Spleen (tissue), 7 donors: ENCODE data around the gene RSF1.

ENCODE experiments used
- CTCF ChIP-seq, 11 experiments: fragments of 200-600 bp in 7 of 11; fragments of 450-650 bp in 4 of 11; sonication (generic) in 4 of 11; IDR thresholded peaks in 8 of 11; conservative IDR thresholded peaks in 3 of 11; 1 replicate in 7 of 11; 2 replicates in 4 of 11; pipeline versions ENCODE4 v1.4.0 to v1.8.0; 2016 to 2021; ENCODE audit warnings: antibody characterized with exemption in 11 of 11, inconsistent platforms in 4 of 11, mild to moderate bottlenecking in 1 of 11
- POLR2A ChIP-seq, 3 donors: fragments of 450-650 bp; IDR thresholded peaks; one replicate each; pipeline ENCODE4 v1.5.1; 2017; ENCODE audit warnings: antibody characterized with exemption in 3 of 3, mild to moderate bottlenecking in 1 of 3
- POLR2AphosphoS5 ChIP-seq, 3 donors: sonication (generic); formaldehyde crosslinking; IDR thresholded peaks; one replicate each; pipeline ENCODE4 v1.5.1; 2017; ENCODE audit warnings: antibody characterized with exemption in 3 of 3
- donor health status: DM: no; HTN: no; CAD: no; lungs with moderate emphysema.
- donor health status: DM: no; HTN: no; CAD: no.
- donor health status: DM: no; HTN: no; CAD: no.

GRCh38 chr11:77726524-77726923 is 94.0 kb downstream of the RSF1 start:
- TF ChIP-seq CTCF (IDR thresholded peaks at IDR 0.05 in 8 of 11, conservative IDR thresholded peaks at IDR 0.05 in 3 of 11) (no peak), POLR2A (IDR thresholded peaks at IDR 0.05) (no peak), POLR2AphosphoS5 (IDR thresholded peaks at IDR 0.05) (no peak)
